Liver (tissue), 9 donors: ENCODE measurements around the gene ATP10A. TPM values are rescaled to one million over a fixed set of nuclear protein-coding genes. Genes with fewer than 3 reads are reported as not detected.

ENCODE experiments used
- DNase-seq: peaks from one replicate; pipeline ENCODE4 v3.0.0-alpha.2; 2017; ENCODE audit warnings: low spot score
- H3K27ac ChIP-seq, 2 donors: one replicate each; pipeline ENCODE4 v1.7.0; 2013; ENCODE audit warnings: inconsistent platforms in 2 of 2, low read length in 2 of 2, control low read depth in 1 of 2, low read depth in 1 of 2, mild to moderate bottlenecking in 1 of 2
- H3K27me3 ChIP-seq, 4 donors: one replicate each; pipeline versions ENCODE4 v1.6.1 to v1.7.0; 2013; ENCODE audit warnings: low read length in 3 of 4, inconsistent platforms in 1 of 4, mild to moderate bottlenecking in 1 of 4, moderate library complexity in 1 of 4; ENCODE audit not compliant: control insufficient read depth in 4 of 4, insufficient read depth in 4 of 4
- H3K36me3 ChIP-seq, 4 donors: one replicate each; pipeline versions ENCODE4 v1.6.1 to v1.7.0; 2013; ENCODE audit warnings: low read length in 3 of 4, mild to moderate bottlenecking in 3 of 4, low read depth in 1 of 4, moderate library complexity in 1 of 4; ENCODE audit not compliant: control insufficient read depth in 4 of 4, insufficient read depth in 3 of 4
- H3K4me1 ChIP-seq, 4 donors: one replicate each; pipeline versions ENCODE4 v1.6.1 to v1.7.0; 2013; ENCODE audit warnings: low read length in 3 of 4, mild to moderate bottlenecking in 3 of 4, moderate library complexity in 1 of 4; ENCODE audit not compliant: control insufficient read depth in 4 of 4, insufficient read depth in 4 of 4
- H3K4me3 ChIP-seq, 3 donors: one replicate each; pipeline versions ENCODE4 v1.6.1 to v1.7.0; 2013; ENCODE audit warnings: low read length in 3 of 3, control low read depth in 1 of 3, low read depth in 1 of 3, mild to moderate bottlenecking in 1 of 3
- H3K9ac ChIP-seq, 2 donors: one replicate each; pipeline ENCODE4 v1.7.0; 2013; ENCODE audit warnings: low read length in 2 of 2, mild to moderate bottlenecking in 2 of 2, moderate library complexity in 2 of 2, control low read depth in 1 of 2, low read depth in 1 of 2
- H3K9me3 ChIP-seq, 4 donors: one replicate each; pipeline versions ENCODE4 v1.6.1 to v1.7.0; 2013; ENCODE audit warnings: low read length in 3 of 4; ENCODE audit not compliant: control insufficient read depth in 4 of 4
- CTCF ChIP-seq: fragments of 150-350 bp; IDR thresholded peaks from 2 replicates; pipeline ENCODE4 v1.5.1; 2017; ENCODE audit warnings: improper control_type of control experiment, low read depth, low read length; ENCODE audit not compliant: missing input control
- FOXA1 ChIP-seq: IDR thresholded peaks from 2 replicates; pipeline ENCODE4 v1.6.1; 2016; ENCODE audit warnings: antibody characterized with exemption
- GABPA ChIP-seq, 2 donors: IDR thresholded peaks in 1 of 2; conservative IDR thresholded peaks in 1 of 2; 2 replicates each; pipeline ENCODE4 v1.6.1; 2016; ENCODE audit warnings: antibody characterized with exemption in 2 of 2, mild to moderate bottlenecking in 1 of 2, moderate library complexity in 1 of 2
- JUND ChIP-seq, 2 donors: IDR thresholded peaks; 2 replicates each; pipeline ENCODE4 v1.6.1; 2016; ENCODE audit warnings: antibody characterized with exemption in 2 of 2
- NR2F2 ChIP-seq: IDR thresholded peaks from 2 replicates; pipeline ENCODE4 v1.6.1; 2016; ENCODE audit warnings: antibody characterized with exemption
- RAD21 ChIP-seq, 2 donors: IDR thresholded peaks; 2 replicates each; pipeline ENCODE4 v1.6.1; 2016; ENCODE audit warnings: antibody characterized with exemption in 2 of 2, mild to moderate bottlenecking in 2 of 2
- RXRA ChIP-seq, 2 donors: IDR thresholded peaks; 2 replicates each; pipeline ENCODE4 v1.6.1; 2017 to 2018; ENCODE audit warnings: antibody characterized with exemption in 2 of 2, mild to moderate bottlenecking in 1 of 2
- SP1 ChIP-seq: IDR thresholded peaks from 2 replicates; pipeline ENCODE4 v1.6.1; 2018; ENCODE audit warnings: antibody characterized with exemption, mild to moderate bottlenecking
- TAF1 ChIP-seq: conservative IDR thresholded peaks from 2 replicates; pipeline ENCODE4 v1.6.1; 2016; ENCODE audit warnings: antibody characterized with exemption, mild to moderate bottlenecking
- WGBS: extraction: QIAGEN DNeasy Blood & Tissue Kit; methylation state at CpG from one replicate; pipeline ENCODE4 v1.1.7; 2013; 5-methylcytosine and 5-hydroxymethylcytosine counted together
- polyA plus RNA-seq, 2 donors: library from polyadenylated mRNA; stranded (reverse) in 1 of 2; unstranded in 1 of 2; fragments of 200-250 nt in 1 of 2; fragments of >200 nt in 1 of 2; fragmentation: Nextera tagmentation in 1 of 2; extraction: Ambion mirVana in 1 of 2; gene quantifications; one replicate each; pipeline versions ENCODE4 v1.2.1 to v1.2.3, GENCODE V29; 2013 to 2015
- total RNA-seq, 2 donors: library from RNA; depleted of rRNA; stranded (reverse); fragments of >200 nt; gene quantifications; one replicate each; pipeline ENCODE4 v1.2.3, GENCODE V29; 2014
- TF ChIP-seq, protein P1 (sequence below): IDR thresholded peaks from 2 replicates; pipeline ENCODE4 v1.6.1; 2016; ENCODE audit warnings: antibody characterized with exemption
- TF ChIP-seq, protein P2 (sequence below): IDR thresholded peaks from 2 replicates; pipeline ENCODE4 v1.6.1; 2016; ENCODE audit warnings: antibody characterized with exemption, mild to moderate bottlenecking
- donor health status: healthy.
- donor health status: healthy.
- donor health status: healthy.
- donor health status: healthy.
- donor health status: healthy.

Gene ATP10A
- total and polyA plus RNA-seq, 4 donors: 0.22 to 1.8 (median 0.39) TPM

DNA sequence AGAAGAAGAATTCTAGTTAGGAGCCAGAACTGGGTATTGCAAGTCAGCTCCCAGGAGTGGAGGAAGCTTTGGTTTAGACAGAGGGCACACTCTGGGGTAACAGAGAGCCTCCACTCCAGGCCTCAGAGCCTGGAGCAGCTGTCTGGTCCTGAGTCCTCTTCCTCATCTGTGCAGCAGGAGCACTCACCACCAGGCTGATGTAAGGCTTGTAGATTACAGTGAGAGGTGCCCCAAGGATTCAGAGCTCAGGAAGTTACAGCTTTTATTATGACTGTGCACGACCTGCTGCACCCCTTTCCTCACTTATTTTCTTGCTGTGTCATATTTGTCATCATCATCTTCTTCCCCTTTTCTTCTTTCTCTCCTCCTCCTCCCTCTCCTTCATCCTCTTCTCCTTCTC lies 210.4 kb downstream of the ATP10A start:
- no peaks in the 10 kb centered on the region for H3K4me1 ChIP-seq
- no peak for TF ChIP-seq JUND (IDR thresholded peaks at IDR 0.05)
- no peak for TF ChIP-seq NR2F2
- no peak for TF ChIP-seq TAF1
- TF ChIP-seq RXRA (IDR thresholded peaks at IDR 0.05): no peak
- TF ChIP-seq FOXA1: no peak
- TF ChIP-seq CTCF: no peak
- no peaks in the 10 kb centered on the region for H3K36me3 ChIP-seq
- H3K27me3 ChIP-seq: no peaks in the 10 kb centered on the region
- no peak overlapping the region for H3K27ac ChIP-seq
- no peaks in the 10 kb centered on the region for H3K9me3 ChIP-seq
- DNase-seq: no peak
- no peak overlapping the region for H3K9ac ChIP-seq
- WGBS: 53% methylated on average over 1 of the region's 1 CpG
- H3K4me3 ChIP-seq: no peak overlapping the region

GRCh38 chr15:25649390-25649789 lies 213.7 kb downstream of the ATP10A start:
- no peaks in the 10 kb centered on the region for H3K9me3 ChIP-seq
- no peak for TF ChIP-seq JUND (IDR thresholded peaks at IDR 0.05)
- TF ChIP-seq TAF1: no peak
- TF ChIP-seq, protein P1, sequence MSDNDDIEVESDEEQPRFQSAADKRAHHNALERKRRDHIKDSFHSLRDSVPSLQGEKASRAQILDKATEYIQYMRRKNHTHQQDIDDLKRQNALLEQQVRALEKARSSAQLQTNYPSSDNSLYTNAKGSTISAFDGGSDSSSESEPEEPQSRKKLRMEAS: no peak
- TF ChIP-seq RAD21 (IDR thresholded peaks at IDR 0.05): no peak
- TF ChIP-seq, protein P2, sequence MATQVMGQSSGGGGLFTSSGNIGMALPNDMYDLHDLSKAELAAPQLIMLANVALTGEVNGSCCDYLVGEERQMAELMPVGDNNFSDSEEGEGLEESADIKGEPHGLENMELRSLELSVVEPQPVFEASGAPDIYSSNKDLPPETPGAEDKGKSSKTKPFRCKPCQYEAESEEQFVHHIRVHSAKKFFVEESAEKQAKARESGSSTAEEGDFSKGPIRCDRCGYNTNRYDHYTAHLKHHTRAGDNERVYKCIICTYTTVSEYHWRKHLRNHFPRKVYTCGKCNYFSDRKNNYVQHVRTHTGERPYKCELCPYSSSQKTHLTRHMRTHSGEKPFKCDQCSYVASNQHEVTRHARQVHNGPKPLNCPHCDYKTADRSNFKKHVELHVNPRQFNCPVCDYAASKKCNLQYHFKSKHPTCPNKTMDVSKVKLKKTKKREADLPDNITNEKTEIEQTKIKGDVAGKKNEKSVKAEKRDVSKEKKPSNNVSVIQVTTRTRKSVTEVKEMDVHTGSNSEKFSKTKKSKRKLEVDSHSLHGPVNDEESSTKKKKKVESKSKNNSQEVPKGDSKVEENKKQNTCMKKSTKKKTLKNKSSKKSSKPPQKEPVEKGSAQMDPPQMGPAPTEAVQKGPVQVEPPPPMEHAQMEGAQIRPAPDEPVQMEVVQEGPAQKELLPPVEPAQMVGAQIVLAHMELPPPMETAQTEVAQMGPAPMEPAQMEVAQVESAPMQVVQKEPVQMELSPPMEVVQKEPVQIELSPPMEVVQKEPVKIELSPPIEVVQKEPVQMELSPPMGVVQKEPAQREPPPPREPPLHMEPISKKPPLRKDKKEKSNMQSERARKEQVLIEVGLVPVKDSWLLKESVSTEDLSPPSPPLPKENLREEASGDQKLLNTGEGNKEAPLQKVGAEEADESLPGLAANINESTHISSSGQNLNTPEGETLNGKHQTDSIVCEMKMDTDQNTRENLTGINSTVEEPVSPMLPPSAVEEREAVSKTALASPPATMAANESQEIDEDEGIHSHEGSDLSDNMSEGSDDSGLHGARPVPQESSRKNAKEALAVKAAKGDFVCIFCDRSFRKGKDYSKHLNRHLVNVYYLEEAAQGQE: no peak
- no peak for TF ChIP-seq SP1
- no peak for TF ChIP-seq GABPA (IDR thresholded peaks at IDR 0.05 in 1 of 2, conservative IDR thresholded peaks at IDR 0.05 in 1 of 2)
- DNase-seq: no peak
- WGBS: 62% methylated on average over 2 of the region's 2 CpGs
- H3K27ac ChIP-seq: no peak overlapping the region
- H3K4me3 ChIP-seq: no peak overlapping the region
- H3K36me3 ChIP-seq: no peaks in the 10 kb centered on the region
- H3K9ac ChIP-seq: no peak overlapping the region
- no peaks in the 10 kb centered on the region for H3K4me1 ChIP-seq
- peaks cover 0 to 2% (median 0%) of the 10 kb centered on the region in 4 donors for H3K27me3 ChIP-seq

- Histone ChIP-seq H3K9me3 (no peaks in the 10 kb centered on the region), H3K9ac (no peak overlapping the region), H3K27me3 (peaks cover 0 to 2% (median 0%) of the 10 kb centered on the region in 4 donors), H3K4me3 (no peak overlapping the region), H3K4me1 (no peaks in the 10 kb centered on the region), H3K27ac (no peak overlapping the region), H3K36me3 (no peaks in the 10 kb centered on the region)
- DNase-seq: no peak
- TF ChIP-seq GABPA (IDR thresholded peaks at IDR 0.05 in 1 of 2, conservative IDR thresholded peaks at IDR 0.05 in 1 of 2): no peak
- 60% methylated on average over 4 of the region's 4 CpGs for WGBS
Measured at GRCh38 chr15:25643120-25643519, 220.0 kb downstream of the ATP10A start.
